A673 (cell line): ENCODE measurements around the gene PRKCQ. TPM values are rescaled to one million over a fixed set of nuclear protein-coding genes. Genes with fewer than 3 reads are reported as not detected.

Experiments
- BruUV-seq: library from RNA; stranded (reverse); fragments of 400-500 nt; replicated peaks from 2 replicates; lab custom pipeline; 2021; lab: Mats Ljungman, UMichigan
- CTCF ChIA-PET: fragments of 300-600 bp; sonication (Branson Sonifier 250); formaldehyde crosslinking; loops from one replicate; lab custom pipeline; 2022; ENCODE audit warnings: antibody characterized with exemption; lab: Charles Lee
- POLR2A ChIA-PET: fragments of 300-600 bp; sonication (Branson Sonifier 250); formaldehyde crosslinking; loops from one replicate; lab custom pipeline; 2022; ENCODE audit warnings: antibody characterized with exemption; ENCODE audit not compliant: low non-redundant PET; lab: Charles Lee
- DNase-seq: peaks from one replicate; pipeline ENCODE4 v3.0.0-alpha.2; 2015; ENCODE audit warnings: low spot score
- H3K27ac ChIP-seq: fragments of 200-600 bp; sonication (generic); 2 replicates; pipeline ENCODE4 v1.5.1; 2016; ENCODE audit warnings: mixed run types, low read depth, mild to moderate bottlenecking, mixed read lengths, antibody characterized with exemption, low read length; ENCODE audit not compliant: poor library complexity, severe bottlenecking
- H3K27me3 ChIP-seq: fragments of 200-600 bp; sonication (generic); replicated peaks from 2 replicates; pipeline ENCODE4 v1.6.1; 2017; ENCODE audit warnings: mixed run types, low read depth, mild to moderate bottlenecking, mixed read lengths, antibody characterized with exemption, low read length; ENCODE audit not compliant: insufficient read depth, poor library complexity
- H3K36me3 ChIP-seq: fragments of 200-600 bp; sonication (generic); 2 replicates; pipeline ENCODE4 v1.6.1; 2016; ENCODE audit warnings: mixed run types, mild to moderate bottlenecking, mixed read lengths, antibody characterized with exemption, low read length; ENCODE audit not compliant: insufficient read depth, poor library complexity, severe bottlenecking
- H3K4me1 ChIP-seq: fragments of 200-600 bp; sonication (generic); 2 replicates; pipeline ENCODE4 v1.6.1; 2017; ENCODE audit warnings: mixed run types, mild to moderate bottlenecking, mixed read lengths, antibody characterized with exemption, low read length; ENCODE audit not compliant: insufficient read depth, poor library complexity, severe bottlenecking
- H3K4me3 ChIP-seq: fragments of 200-600 bp; sonication (generic); 2 replicates; pipeline ENCODE4 v1.5.1; 2016; ENCODE audit warnings: low read depth, mixed run types, mild to moderate bottlenecking, mixed read lengths, low read length; ENCODE audit not compliant: poor library complexity, severe bottlenecking
- H3K9me3 ChIP-seq: fragments of 200-600 bp; sonication (generic); 2 replicates; pipeline ENCODE4 v1.6.1; 2016; ENCODE audit warnings: mixed run types, low read depth, mild to moderate bottlenecking, mixed read lengths, antibody characterized with exemption, low read length; ENCODE audit not compliant: poor library complexity, severe bottlenecking
- CTCF ChIP-seq: fragments of 300-800, 200-600 bp; sonication (generic); conservative IDR thresholded peaks from 2 replicates; pipeline ENCODE4 v1.5.1; 2017; ENCODE audit warnings: low read depth, mild to moderate bottlenecking, antibody characterized with exemption, low read length, moderate library complexity, mixed read lengths
- EZH2 ChIP-seq: fragments of 200-600 bp; sonication (generic); IDR thresholded peaks from 2 replicates; pipeline ENCODE4 v1.6.1; 2017; ENCODE audit warnings: borderline replicate concordance, low read depth, mild to moderate bottlenecking, mixed read lengths, antibody characterized with exemption, low read length; ENCODE audit not compliant: poor library complexity, severe bottlenecking
- intact Hi-C: fragments of 100-400 bp; cut with micrococcal nuclease; formaldehyde crosslinking; loops from one replicate; pipeline ENCODE4 v1.10.0; 2022; ENCODE audit not compliant: unreplicated experiment
- total RNA-seq: library from RNA; stranded (reverse); gene quantifications from 2 replicates; pipeline ENCODE4 v1.2.3, GENCODE V29; 2021

PRKCQ gene
- total RNA-seq, 1 experiment from 2014 or later, result not detected

- TF ChIP-seq EZH2, result no peak
- H3K4me3 ChIP-seq, result no peak overlapping the region
- CTCF ChIA-PET, result interaction anchor here (0.6 to 0.7 kb wide), 2 partner anchors 199 to 204 kb away, joined by 3 to 4 read pairs; no protein-coding TSS in a partner anchor
- H3K27me3 ChIP-seq, result peaks cover 23% of the 10 kb centered on the region
- no peaks in the 10 kb centered on the region for H3K36me3 ChIP-seq
- H3K9me3 ChIP-seq, result no peaks in the 10 kb centered on the region
- DNase-seq, result no peak
- BruUV-seq, result no TSS peak
- POLR2A ChIA-PET, result interaction anchor here (0.6 kb wide), 1 partner anchor 76 kb away, joined by 5 read pairs; no protein-coding TSS in a partner anchor
- H3K27ac ChIP-seq, result no peak overlapping the region
- peaks cover 5% of the 10 kb centered on the region for H3K4me1 ChIP-seq
- intact Hi-C loops, result loop anchor here (5.0 to 10.0 kb wide), 2 partner anchors 452 to 960 kb away; no protein-coding TSS in a partner anchor
Measured at GRCh38 chr10:6404127-6405072, 175.7 kb downstream of the PRKCQ start.

GRCh38 chr10:6402960-6403359 is 177.1 kb downstream of the PRKCQ start:
- POLR2A ChIA-PET, result no interaction called here
- BruUV-seq, result no TSS peak
- intact Hi-C loops, result loop anchor here (2.0 to 10.0 kb wide), 3 partner anchors 316 to 958 kb away; no protein-coding TSS in a partner anchor

DNA sequence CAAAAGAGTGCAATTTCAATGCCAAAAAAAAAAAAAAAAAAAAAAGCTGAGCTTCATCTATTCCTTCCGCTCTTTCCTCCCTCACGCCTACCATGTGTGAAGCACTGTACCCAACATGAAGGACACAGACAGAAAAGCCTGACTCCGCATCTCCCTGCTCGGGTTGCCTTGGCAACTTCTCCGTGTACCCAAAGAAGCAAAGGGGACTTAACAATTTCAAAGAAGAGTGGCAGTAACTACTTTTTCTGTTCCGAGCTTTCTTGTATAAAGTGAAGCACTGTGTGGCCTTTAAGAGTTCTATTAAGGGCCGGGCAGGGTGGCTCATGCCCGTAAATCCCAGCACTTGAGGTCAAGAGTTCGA is 177.7 kb downstream of the PRKCQ start:
- intact Hi-C loops, result loop anchor here (2.0 to 10.0 kb wide), 3 partner anchors 316 to 958 kb away; no protein-coding TSS in a partner anchor
- H3K36me3 ChIP-seq, result no peaks in the 10 kb centered on the region
- BruUV-seq, result no TSS peak
- ChIA-PET CTCF (interaction anchor here (0.6 to 2.9 kb wide), 18 partner anchors 9 to 441 kb away, joined by 3 to 74 read pairs (median 4); partner anchors contain the start of gene PFKFB3), POLR2A (no interaction called here)
- no peak overlapping the region for H3K27ac ChIP-seq
- no peak overlapping the region for H3K4me3 ChIP-seq
- no peaks in the 10 kb centered on the region for H3K9me3 ChIP-seq
- H3K27me3 ChIP-seq, result peaks cover 20% of the 10 kb centered on the region
- no peak for TF ChIP-seq EZH2
- TF ChIP-seq CTCF, result no peak
- DNase-seq, result no peak
- H3K4me1 ChIP-seq, result peaks cover 5% of the 10 kb centered on the region

More at GRCh38 chr10:6402960-6403359, 177.1 kb downstream of the PRKCQ start:
- H3K27me3 ChIP-seq, result peaks cover 20% of the 10 kb centered on the region
- no peak for TF ChIP-seq EZH2
- no peak for TF ChIP-seq CTCF
- no peaks in the 10 kb centered on the region for H3K9me3 ChIP-seq
- H3K4me3 ChIP-seq, result no peak overlapping the region
- no peak for DNase-seq
- CTCF ChIA-PET, result interaction anchor here (2.9 kb wide), 1 partner anchor 201 kb away, joined by 74 read pairs; the partner anchor contains the start of gene PFKFB3
- H3K27ac ChIP-seq, result no peak overlapping the region
- peaks cover 5% of the 10 kb centered on the region for H3K4me1 ChIP-seq
- no peaks in the 10 kb centered on the region for H3K36me3 ChIP-seq
